ENCODE data around the gene RALGPS1. TPM values are rescaled to one million over a fixed set of nuclear protein-coding genes. Genes with fewer than 3 reads are reported as not detected.

The RALGPS1 gene
- total RNA-seq, 2 donors from 2014 or later = 15.3 to 79.4 TPM

DNA sequence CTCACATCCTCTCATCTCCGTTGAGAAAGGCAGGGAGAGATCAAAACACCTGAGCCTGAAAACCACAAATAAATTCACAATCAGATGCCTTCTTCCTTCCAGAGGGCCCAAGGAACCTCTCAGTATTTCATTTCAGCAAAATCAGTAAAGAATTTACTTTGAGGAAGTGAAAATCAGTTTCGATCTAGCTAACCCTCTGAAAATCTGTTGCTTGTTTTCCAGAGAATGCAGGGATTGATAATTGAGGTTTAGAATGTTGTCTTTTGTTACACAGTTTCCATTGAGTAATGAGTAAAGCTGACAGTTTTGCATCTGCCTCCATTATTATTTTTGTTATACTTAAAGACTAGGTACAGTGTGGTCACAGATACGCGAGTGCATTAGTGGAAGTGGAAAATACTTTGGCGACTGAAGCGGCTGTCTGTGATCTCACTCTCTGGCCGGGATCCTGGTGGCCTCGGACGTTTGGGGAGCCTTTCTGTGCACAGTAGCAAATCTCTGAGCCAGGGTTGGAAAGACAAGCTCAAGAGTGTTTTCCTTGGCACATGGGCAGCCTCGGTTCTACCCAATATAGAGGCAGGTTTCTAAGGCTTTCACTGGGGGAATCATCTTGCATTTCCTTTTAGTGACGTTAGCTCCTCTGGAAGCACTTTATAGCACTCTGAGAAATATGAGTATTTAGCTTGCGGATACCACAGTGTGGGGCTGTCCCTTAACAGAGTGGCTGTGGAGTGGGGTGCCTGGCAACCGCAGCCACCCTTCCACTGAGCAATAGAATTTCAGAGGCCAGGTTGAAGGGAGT is 240.0 kb downstream of the RALGPS1 start:
- 73 to 75% methylated on average over 13 of the region's 13 CpGs for WGBS, 2 donors
- intact Hi-C loops (cut with DNase I) = no loop called here
- H3K27ac ChIP-seq = no peak overlapping the region
- no peak overlapping the region for H3K4me3 ChIP-seq
- DNase-seq = no peak
- H3K4me1 ChIP-seq = no peaks in the 10 kb centered on the region
- TF ChIP-seq, protein P1, sequence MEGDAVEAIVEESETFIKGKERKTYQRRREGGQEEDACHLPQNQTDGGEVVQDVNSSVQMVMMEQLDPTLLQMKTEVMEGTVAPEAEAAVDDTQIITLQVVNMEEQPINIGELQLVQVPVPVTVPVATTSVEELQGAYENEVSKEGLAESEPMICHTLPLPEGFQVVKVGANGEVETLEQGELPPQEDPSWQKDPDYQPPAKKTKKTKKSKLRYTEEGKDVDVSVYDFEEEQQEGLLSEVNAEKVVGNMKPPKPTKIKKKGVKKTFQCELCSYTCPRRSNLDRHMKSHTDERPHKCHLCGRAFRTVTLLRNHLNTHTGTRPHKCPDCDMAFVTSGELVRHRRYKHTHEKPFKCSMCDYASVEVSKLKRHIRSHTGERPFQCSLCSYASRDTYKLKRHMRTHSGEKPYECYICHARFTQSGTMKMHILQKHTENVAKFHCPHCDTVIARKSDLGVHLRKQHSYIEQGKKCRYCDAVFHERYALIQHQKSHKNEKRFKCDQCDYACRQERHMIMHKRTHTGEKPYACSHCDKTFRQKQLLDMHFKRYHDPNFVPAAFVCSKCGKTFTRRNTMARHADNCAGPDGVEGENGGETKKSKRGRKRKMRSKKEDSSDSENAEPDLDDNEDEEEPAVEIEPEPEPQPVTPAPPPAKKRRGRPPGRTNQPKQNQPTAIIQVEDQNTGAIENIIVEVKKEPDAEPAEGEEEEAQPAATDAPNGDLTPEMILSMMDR (IDR thresholded peaks at IDR 0.05) = no peak
- no peak for TF ChIP-seq POLR2A (IDR thresholded peaks at IDR 0.05)
- no peaks in the 10 kb centered on the region for H3K27me3 ChIP-seq
- no peaks in the 10 kb centered on the region for H3K36me3 ChIP-seq (replicated peaks in 1 of 2; ENCODE audit: insufficient read depth in 1 of 2, low read depth in 2 of 2)
- no peak for ATAC-seq
- H3K9me3 ChIP-seq = no peaks in the 10 kb centered on the region

DNA sequence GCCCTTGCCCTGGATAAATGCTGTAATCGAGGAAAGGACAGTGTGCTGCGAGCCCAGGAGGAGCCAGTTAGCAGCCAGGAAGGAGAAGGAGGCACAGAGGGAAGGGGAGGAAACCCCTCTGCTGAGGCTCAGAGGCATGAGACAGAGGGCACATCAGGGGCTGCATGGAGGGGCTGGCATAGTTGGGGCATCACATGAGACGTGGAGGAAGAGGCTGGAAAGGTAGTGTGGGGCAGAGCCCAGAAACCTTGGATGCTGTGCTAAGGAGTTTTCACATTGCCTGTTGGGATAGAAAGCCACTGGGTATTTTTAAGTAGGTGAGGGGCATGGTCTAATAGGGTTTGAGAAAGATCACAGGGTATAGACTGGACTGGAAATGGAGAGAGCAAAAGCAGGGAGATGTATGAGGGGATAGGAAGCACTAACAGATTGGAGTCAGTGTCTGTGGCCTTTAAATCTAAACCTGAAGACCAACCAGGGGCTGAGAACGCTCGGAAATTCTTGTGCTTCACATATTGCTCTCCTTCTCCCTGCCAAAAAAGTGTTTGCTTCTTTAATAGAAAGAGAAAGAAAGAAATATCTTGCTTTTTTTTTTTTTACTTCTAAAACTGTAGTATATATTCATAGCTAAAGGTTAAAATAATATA is 240.9 kb downstream of the RALGPS1 start:
- H3K27ac ChIP-seq = no peak overlapping the region
- WGBS, 2 donors = 82 to 94% methylated on average over 5 of the region's 5 CpGs
- no peak for ATAC-seq

GRCh38 chr9:127158786-127159324 is 244.3 kb downstream of the RALGPS1 start:
- intact Hi-C loops (cut with DNase I) = no loop called here
- WGBS, 2 donors = 89 to 97% methylated on average over 3 to 4 of the region's 4 CpGs
- ATAC-seq (no peak), DNase-seq (no peak)
- H3K9me3 ChIP-seq = no peaks in the 10 kb centered on the region
- no peak overlapping the region for H3K27ac ChIP-seq
- no peaks in the 10 kb centered on the region for H3K27me3 ChIP-seq
- H3K4me1 ChIP-seq = no peaks in the 10 kb centered on the region
- H3K36me3 ChIP-seq (replicated peaks in 1 of 2; ENCODE audit: insufficient read depth in 1 of 2, low read depth in 2 of 2) = no peaks in the 10 kb centered on the region
- no peak overlapping the region for H3K4me3 ChIP-seq
- TF ChIP-seq POLR2A (IDR thresholded peaks at IDR 0.05) = no peak
- TF ChIP-seq, protein P1 (IDR thresholded peaks at IDR 0.05) = no peak

More for the DNA sequence above, 240.9 kb downstream of the RALGPS1 start:
- TF ChIP-seq POLR2A (IDR thresholded peaks at IDR 0.05) = no peak
- TF ChIP-seq, protein P1 (IDR thresholded peaks at IDR 0.05) = no peak
- Histone ChIP-seq H3K36me3 (replicated peaks in 1 of 2; ENCODE audit: insufficient read depth in 1 of 2, low read depth in 2 of 2) (no peaks in the 10 kb centered on the region), H3K9me3 (no peaks in the 10 kb centered on the region), H3K27me3 (no peaks in the 10 kb centered on the region), H3K4me1 (no peaks in the 10 kb centered on the region), H3K4me3 (no peak overlapping the region)
- no peak for DNase-seq
- intact Hi-C loops (cut with DNase I) = no loop called here

DNA sequence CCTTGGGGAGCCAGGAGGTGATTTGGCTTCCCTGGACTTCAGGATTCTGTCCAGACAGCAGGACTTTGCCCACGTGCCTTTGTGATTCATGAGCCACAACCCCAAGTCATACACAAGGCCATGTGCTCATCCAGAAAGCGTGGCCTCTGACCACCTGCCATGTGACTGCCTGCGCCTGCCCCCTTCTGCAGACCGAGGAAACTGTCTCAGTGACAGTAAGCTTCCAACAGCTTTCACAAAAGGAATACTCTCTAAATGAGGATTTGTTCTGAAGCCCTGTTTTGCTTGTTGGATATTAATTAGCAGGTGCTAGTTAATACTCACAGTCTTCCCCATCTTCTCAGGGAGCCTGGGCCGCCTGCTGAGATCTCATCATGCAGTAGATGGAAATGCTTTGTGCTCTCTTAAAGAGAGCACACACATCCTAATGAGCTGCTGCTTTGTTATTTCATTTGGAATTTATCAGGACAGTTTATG is 244.8 kb downstream of the RALGPS1 start:
- no peaks in the 10 kb centered on the region for H3K27me3 ChIP-seq
- no peaks in the 10 kb centered on the region for H3K4me1 ChIP-seq
- ATAC-seq = no peak
- intact Hi-C loops (cut with DNase I) = no loop called here
- 82 to 87% methylated on average over 4 to 5 of the region's 5 CpGs for WGBS, 2 donors
- peak in 2 of 4 donors; percentile 22 to 39 for DNase-seq
- TF ChIP-seq POLR2A (IDR thresholded peaks at IDR 0.05) = no peak
- TF ChIP-seq, protein P1 (IDR thresholded peaks at IDR 0.05) = no peak
- no peak overlapping the region for H3K27ac ChIP-seq
- no peaks in the 10 kb centered on the region for H3K36me3 ChIP-seq (replicated peaks in 1 of 2; ENCODE audit: insufficient read depth in 1 of 2, low read depth in 2 of 2)
- H3K9me3 ChIP-seq = no peaks in the 10 kb centered on the region
- H3K4me3 ChIP-seq = no peak overlapping the region
